Uterus (tissue), 2 donors: ENCODE data around the gene SART3.

Source experiments
- CTCF ChIP-seq, 4 experiments: fragments of 200-600 bp in 2 of 4; fragments of 450-650 bp in 2 of 4; sonication (generic) in 2 of 4; IDR thresholded peaks; one replicate each; pipeline ENCODE4 v1.5.1; 2016 to 2019; ENCODE audit warnings: antibody characterized with exemption in 4 of 4, mild to moderate bottlenecking in 2 of 4, moderate library complexity in 1 of 4
- POLR2A ChIP-seq, 2 donors: fragments of 450-650 bp; IDR thresholded peaks; one replicate each; pipeline ENCODE4 v1.6.1; 2016; ENCODE audit warnings: antibody characterized with exemption in 2 of 2, mild to moderate bottlenecking in 1 of 2, moderate library complexity in 1 of 2

- no peak for TF ChIP-seq POLR2A (IDR thresholded peaks at IDR 0.05)
- TF ChIP-seq CTCF (IDR thresholded peaks at IDR 0.05), result no peak
These were observed 46.5 kb downstream of the SART3 start for GRCh38 chr12:108514468-108514972.
